Keratinocyte (primary cell): Measurements from ENCODE around the gene DDX53. TPM values are rescaled to one million over a fixed set of nuclear protein-coding genes. Genes with fewer than 3 reads are reported as not detected.

Experiments
- DNase-seq: peaks from one replicate; pipeline ENCODE4 v3.0.0-alpha.2; 2011; ENCODE audit warnings: low read depth, missing footprints, low spot score
- FAIRE-seq: peaks from 2 replicates; lab custom pipeline; 2011; peaks lifted over from hg19 to GRCh38; lab: Jason Lieb, UNC
- H2AFZ ChIP-seq: 2 replicates; pipeline ENCODE4 v1.6.0; 2012; ENCODE audit warnings: low read length, control low read depth, inconsistent platforms; ENCODE audit not compliant: control insufficient read depth
- H3K27ac ChIP-seq: 2 replicates; pipeline ENCODE4 v1.5.1; 2011; ENCODE audit warnings: low read length; ENCODE audit not compliant: control insufficient read depth, insufficient read depth
- H3K27me3 ChIP-seq: 3 replicates; pipeline ENCODE4 v1.6.0; 2011; ENCODE audit warnings: low read length; ENCODE audit not compliant: control insufficient read depth, insufficient read depth; ENCODE audit errors: extremely low read depth
- H3K36me3 ChIP-seq, 2 experiments: 2 replicates in 1 of 2; 3 replicates in 1 of 2; pipeline ENCODE4 v1.5.1; 2011; ENCODE audit warnings: low read length in 2 of 2, mild to moderate bottlenecking in 1 of 2; ENCODE audit not compliant: control insufficient read depth in 2 of 2, insufficient read depth in 2 of 2; ENCODE audit errors: extremely low read depth in 1 of 2
- H3K4me1 ChIP-seq: 3 replicates; pipeline ENCODE4 v1.5.1; 2011; ENCODE audit warnings: low read length; ENCODE audit not compliant: control insufficient read depth, insufficient read depth; ENCODE audit errors: extremely low read depth
- H3K4me2 ChIP-seq: 3 replicates; pipeline ENCODE4 v1.6.0; 2011; ENCODE audit warnings: low read depth, low read length; ENCODE audit not compliant: control insufficient read depth, insufficient read depth; ENCODE audit errors: extremely low read depth
- H3K4me3 ChIP-seq, 3 experiments: fragments of 200-600 bp in 1 of 3; sonication (generic) in 1 of 3; 2 replicates in 2 of 3; 3 replicates in 1 of 3; pipeline ENCODE4 v1.5.1; 2011 to 2016; ENCODE audit warnings: low read length in 3 of 3, mild to moderate bottlenecking in 3 of 3, control low read depth in 2 of 3, inconsistent platforms in 1 of 3, low read depth in 1 of 3, mixed read lengths in 1 of 3, mixed run types in 1 of 3, moderate library complexity in 1 of 3; ENCODE audit not compliant: control insufficient read depth in 2 of 3, insufficient read depth in 2 of 3; ENCODE audit errors: extremely low read depth in 1 of 3
- H3K79me2 ChIP-seq: 2 replicates; pipeline ENCODE4 v1.6.0; 2012; ENCODE audit warnings: low read length; ENCODE audit not compliant: control insufficient read depth, insufficient read depth
- H3K9ac ChIP-seq: 3 replicates; pipeline ENCODE4 v1.6.0; 2011; ENCODE audit warnings: low read length; ENCODE audit not compliant: control insufficient read depth, insufficient read depth; ENCODE audit errors: extremely low read depth
- H3K9me1 ChIP-seq: 3 replicates; pipeline ENCODE4 v1.6.0; 2011; ENCODE audit warnings: low read length; ENCODE audit not compliant: control insufficient read depth, insufficient read depth; ENCODE audit errors: extremely low read depth
- H3K9me3 ChIP-seq: 2 replicates; pipeline ENCODE4 v1.5.1; 2012; ENCODE audit warnings: low read depth, low read length; ENCODE audit not compliant: control insufficient read depth
- H4K20me1 ChIP-seq: 3 replicates; pipeline ENCODE4 v1.6.0; 2011; ENCODE audit warnings: low read length; ENCODE audit not compliant: control insufficient read depth, insufficient read depth; ENCODE audit errors: extremely low read depth
- EZH2 ChIP-seq: IDR thresholded peaks from one replicate; pipeline ENCODE4 v1.6.1; 2012; ENCODE audit warnings: inconsistent platforms, mild to moderate bottlenecking, low read length, moderate library complexity
- dilution Hi-C: fragments of 300-500 bp; cut with MboI; formaldehyde crosslinking; loops from one replicate; pipeline ENCODE4 v1.7.0; 2020; ENCODE audit warnings: low sequenced_read_pairs; ENCODE audit not compliant: extremely low pct_ligation_motif_present
- polyA plus RNA-seq, 5 experiments: library from polyadenylated mRNA; depleted of rRNA in 3 of 5; stranded (reverse) in 3 of 5; stranded (forward) in 1 of 5; unstranded in 1 of 5; fragments of >200 nt; gene quantifications; 1 replicate in 1 of 5; 2 replicates in 3 of 5; 3 replicates in 1 of 5; pipeline versions ENCODE4 v1.2.1 to v1.2.3, GENCODE V29; 2011 to 2012; ENCODE audit warnings: missing spikeins in 2 of 5, low read depth in 1 of 5, low replicate concordance in 1 of 5
- TF ChIP-seq, protein P1 (sequence below), 3 experiments: IDR thresholded peaks in 1 of 3; conservative IDR thresholded peaks in 1 of 3; optimal IDR thresholded peaks in 1 of 3; 2 replicates in 2 of 3; 3 replicates in 1 of 3; pipeline versions ENCODE3 to v1.5.1; 2011; ENCODE audit warnings: low read length in 3 of 3, mild to moderate bottlenecking in 3 of 3, moderate library complexity in 2 of 3, control low read depth in 1 of 3, inconsistent platforms in 1 of 3; ENCODE audit not compliant: insufficient read depth in 2 of 3; ENCODE audit errors: extremely low read depth in 1 of 3

The DDX53 gene
- polyA plus RNA-seq, 1 donor (not counting 4 experiments of a cell fraction or from before 2014, with no cell fraction given), result not detected

DNA sequence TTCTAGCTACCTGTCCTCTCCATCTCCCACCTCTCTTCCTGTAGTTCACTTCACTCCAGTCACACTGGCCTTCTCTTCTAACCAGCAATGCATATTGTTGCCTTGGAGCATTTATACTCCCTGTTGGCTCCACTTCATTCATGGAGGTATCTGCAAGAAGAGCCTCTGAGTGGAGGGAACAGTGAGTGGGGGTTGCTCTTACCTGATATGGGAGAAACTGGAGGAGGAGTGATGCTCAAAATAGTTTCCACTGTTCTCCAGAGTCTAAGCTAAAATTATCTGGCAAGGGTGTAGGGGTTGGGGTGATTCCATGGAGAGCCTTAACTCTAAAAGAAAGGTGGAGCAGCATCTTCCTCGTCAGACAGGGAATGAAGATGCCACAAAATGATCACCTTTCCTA lies 28.9 kb upstream of the DDX53 start:
- FAIRE-seq (no peak), DNase-seq (no peak)
- H3K27ac ChIP-seq, result no peak overlapping the region
- H3K4me3 ChIP-seq, result no peak overlapping the region
- H3K27me3 ChIP-seq, result no peaks in the 10 kb centered on the region
- no peaks in the 10 kb centered on the region for H3K9me3 ChIP-seq
- dilution Hi-C loops, result no loop called here
- no peaks in the 10 kb centered on the region for H4K20me1 ChIP-seq
- TF ChIP-seq, protein P1, sequence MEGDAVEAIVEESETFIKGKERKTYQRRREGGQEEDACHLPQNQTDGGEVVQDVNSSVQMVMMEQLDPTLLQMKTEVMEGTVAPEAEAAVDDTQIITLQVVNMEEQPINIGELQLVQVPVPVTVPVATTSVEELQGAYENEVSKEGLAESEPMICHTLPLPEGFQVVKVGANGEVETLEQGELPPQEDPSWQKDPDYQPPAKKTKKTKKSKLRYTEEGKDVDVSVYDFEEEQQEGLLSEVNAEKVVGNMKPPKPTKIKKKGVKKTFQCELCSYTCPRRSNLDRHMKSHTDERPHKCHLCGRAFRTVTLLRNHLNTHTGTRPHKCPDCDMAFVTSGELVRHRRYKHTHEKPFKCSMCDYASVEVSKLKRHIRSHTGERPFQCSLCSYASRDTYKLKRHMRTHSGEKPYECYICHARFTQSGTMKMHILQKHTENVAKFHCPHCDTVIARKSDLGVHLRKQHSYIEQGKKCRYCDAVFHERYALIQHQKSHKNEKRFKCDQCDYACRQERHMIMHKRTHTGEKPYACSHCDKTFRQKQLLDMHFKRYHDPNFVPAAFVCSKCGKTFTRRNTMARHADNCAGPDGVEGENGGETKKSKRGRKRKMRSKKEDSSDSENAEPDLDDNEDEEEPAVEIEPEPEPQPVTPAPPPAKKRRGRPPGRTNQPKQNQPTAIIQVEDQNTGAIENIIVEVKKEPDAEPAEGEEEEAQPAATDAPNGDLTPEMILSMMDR (optimal IDR thresholded peaks at IDR 0.05 in 1 of 3, IDR thresholded peaks at IDR 0.05 in 1 of 3, conservative IDR thresholded peaks at IDR 0.05 in 1 of 3; ENCODE audit: extremely low read depth in 1 of 3, insufficient read depth in 2 of 3, low read length in 3 of 3), result no peak
- no peak for TF ChIP-seq EZH2
- H3K4me2 ChIP-seq, result no peak overlapping the region
- H2AFZ ChIP-seq, result no peak overlapping the region
- H3K9me1 ChIP-seq, result no peaks in the 10 kb centered on the region
- no peak overlapping the region for H3K9ac ChIP-seq
- H3K79me2 ChIP-seq, result no peaks in the 10 kb centered on the region
- H3K4me1 ChIP-seq, result no peaks in the 10 kb centered on the region
- no peaks in the 10 kb centered on the region for H3K36me3 ChIP-seq

DNA sequence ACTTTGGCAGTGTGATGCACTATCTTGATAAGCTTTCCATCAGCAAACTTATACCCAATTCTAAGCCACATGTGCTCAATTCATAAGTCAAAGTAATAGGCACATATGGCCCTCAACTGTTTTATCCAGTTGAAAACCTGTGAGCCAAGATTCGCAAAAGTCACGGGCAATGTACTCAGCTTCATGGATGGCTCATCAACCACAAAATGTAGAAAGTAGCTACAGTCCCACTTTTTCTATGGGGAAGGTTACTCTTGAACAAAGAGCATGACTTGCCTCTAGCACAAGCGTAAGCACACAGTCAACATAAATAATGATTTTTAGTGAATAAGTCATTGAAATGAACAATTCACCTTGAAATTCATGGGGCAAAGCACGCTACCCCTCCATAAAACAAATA lies 25.1 kb upstream of the DDX53 start:
- DNase-seq (no peak), FAIRE-seq (no peak)
- Histone ChIP-seq H3K4me3 (no peak overlapping the region), H4K20me1 (no peaks in the 10 kb centered on the region), H3K36me3 (no peaks in the 10 kb centered on the region), H3K27me3 (no peaks in the 10 kb centered on the region), H3K9me1 (no peaks in the 10 kb centered on the region), H3K9ac (no peak overlapping the region), H3K79me2 (no peaks in the 10 kb centered on the region), H3K9me3 (no peaks in the 10 kb centered on the region), H2AFZ (no peak overlapping the region), H3K4me2 (no peak overlapping the region), H3K4me1 (no peaks in the 10 kb centered on the region), H3K27ac (no peak overlapping the region)
- no peak for TF ChIP-seq EZH2
- TF ChIP-seq, protein P1 (optimal IDR thresholded peaks at IDR 0.05 in 1 of 3, IDR thresholded peaks at IDR 0.05 in 1 of 3, conservative IDR thresholded peaks at IDR 0.05 in 1 of 3; ENCODE audit: extremely low read depth in 1 of 3, insufficient read depth in 2 of 3, low read length in 3 of 3), result no peak
- dilution Hi-C loops, result no loop called here
